Mononuclear cell (primary cell): ENCODE measurements around the gene P2RX6. TPM values are rescaled to one million over a fixed set of nuclear protein-coding genes. Genes with fewer than 3 reads are reported as not detected.
"Not testable (repeated sequence)": the region's sequence is repeated elsewhere in the genome, so short reads cannot be mapped to it uniquely, and the experiment has no call there.

Source experiments
- H3K27me3 ChIP-seq: 2 replicates; pipeline ENCODE4 v1.6.0; 2011; ENCODE audit warnings: low read length, control low read depth; ENCODE audit not compliant: insufficient read depth
- H3K4me1 ChIP-seq: 2 replicates; pipeline ENCODE4 v1.5.1; 2011; ENCODE audit warnings: mild to moderate bottlenecking, low read length, control low read depth; ENCODE audit not compliant: insufficient read depth
- H3K4me3 ChIP-seq: 2 replicates; pipeline ENCODE4 v1.5.1; 2011; ENCODE audit warnings: mild to moderate bottlenecking, low read length, moderate library complexity
- H3K9me3 ChIP-seq: 2 replicates; pipeline ENCODE4 v1.5.1; 2011; ENCODE audit warnings: low read depth, mild to moderate bottlenecking, control low read depth, low read length
- total RNA-seq: library from RNA; depleted of rRNA; stranded (reverse); fragments of >200 nt; gene quantifications from one replicate; pipeline ENCODE4 v1.2.3, GENCODE V29; 2012

Gene P2RX6
- total RNA-seq, 1 donor: 0.21 TPM

GRCh38 chr22:20996598-20997535 lies 18.1 kb upstream of the P2RX6 start:
- H3K4me3 ChIP-seq: no peak overlapping the region
- H3K4me1 ChIP-seq: peaks cover 21% of the 10 kb centered on the region
- H3K27me3 ChIP-seq: no peaks in the 10 kb centered on the region

GRCh38 chr22:20997536-20998257 lies 17.3 kb upstream of the P2RX6 start:
- Histone ChIP-seq H3K4me3 (no peak overlapping the region), H3K9me3 (no peaks in the 10 kb centered on the region), H3K4me1 (peaks cover 27% of the 10 kb centered on the region), H3K27me3 (no peaks in the 10 kb centered on the region)

More at GRCh38 chr22:20996598-20997535, 18.1 kb upstream of the P2RX6 start:
- H3K9me3 ChIP-seq: no peaks in the 10 kb centered on the region

DNA sequence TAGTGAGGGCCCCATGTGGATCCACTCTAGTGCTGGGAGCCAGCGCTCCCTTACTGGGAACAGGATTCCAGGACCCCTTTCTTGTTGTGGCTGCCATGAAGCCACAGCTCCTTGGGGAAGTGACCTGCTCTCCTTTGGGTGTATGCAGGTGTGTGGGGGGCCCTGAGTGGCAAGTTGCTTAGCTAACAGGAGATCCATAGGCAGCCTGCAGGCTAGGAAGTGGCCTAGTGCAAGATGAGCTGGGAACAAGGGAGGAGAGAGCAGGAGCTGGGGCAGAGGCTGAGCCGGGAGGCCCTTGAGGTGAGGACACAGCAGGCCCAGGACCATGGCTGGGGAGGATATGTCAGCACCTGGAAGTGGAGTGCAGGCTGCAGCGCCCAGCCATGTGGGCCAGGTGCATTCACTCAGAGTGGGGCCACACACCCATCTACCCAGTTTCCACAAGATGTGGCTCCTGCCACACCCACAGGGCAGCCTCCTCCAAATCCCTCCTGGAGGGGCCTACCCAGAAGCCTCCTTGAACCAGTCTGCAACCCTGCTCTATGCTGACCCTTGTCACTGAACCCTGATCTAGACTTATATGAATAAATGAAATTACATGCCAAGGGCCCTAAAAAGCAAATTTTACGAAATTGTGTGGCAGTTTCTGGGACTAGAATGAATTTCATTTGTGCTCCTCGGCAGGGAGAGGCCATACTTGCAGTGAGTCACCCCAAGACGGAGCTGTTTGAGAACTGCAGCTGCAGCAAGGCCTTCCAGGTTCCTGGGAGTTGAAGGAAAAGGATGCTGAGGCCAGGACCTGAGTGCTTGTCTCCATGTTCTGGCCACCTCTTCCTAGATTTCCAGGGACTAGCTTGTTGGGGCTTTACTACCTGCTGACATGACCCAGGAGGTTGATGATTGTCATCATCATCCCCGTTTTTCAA lies 16.3 kb upstream of the P2RX6 start:
- Histone ChIP-seq H3K27me3 (no peaks in the 10 kb centered on the region), H3K9me3 (no peaks in the 10 kb centered on the region), H3K4me1 (peaks cover 35% of the 10 kb centered on the region), H3K4me3 (no peak overlapping the region)

GRCh38 chr22:20999350-21000206 lies 15.4 kb upstream of the P2RX6 start:
- Histone ChIP-seq H3K4me1 (peaks cover 38% of the 10 kb centered on the region), H3K4me3 (no peak overlapping the region), H3K27me3 (no peaks in the 10 kb centered on the region), H3K9me3 (no peaks in the 10 kb centered on the region)

DNA sequence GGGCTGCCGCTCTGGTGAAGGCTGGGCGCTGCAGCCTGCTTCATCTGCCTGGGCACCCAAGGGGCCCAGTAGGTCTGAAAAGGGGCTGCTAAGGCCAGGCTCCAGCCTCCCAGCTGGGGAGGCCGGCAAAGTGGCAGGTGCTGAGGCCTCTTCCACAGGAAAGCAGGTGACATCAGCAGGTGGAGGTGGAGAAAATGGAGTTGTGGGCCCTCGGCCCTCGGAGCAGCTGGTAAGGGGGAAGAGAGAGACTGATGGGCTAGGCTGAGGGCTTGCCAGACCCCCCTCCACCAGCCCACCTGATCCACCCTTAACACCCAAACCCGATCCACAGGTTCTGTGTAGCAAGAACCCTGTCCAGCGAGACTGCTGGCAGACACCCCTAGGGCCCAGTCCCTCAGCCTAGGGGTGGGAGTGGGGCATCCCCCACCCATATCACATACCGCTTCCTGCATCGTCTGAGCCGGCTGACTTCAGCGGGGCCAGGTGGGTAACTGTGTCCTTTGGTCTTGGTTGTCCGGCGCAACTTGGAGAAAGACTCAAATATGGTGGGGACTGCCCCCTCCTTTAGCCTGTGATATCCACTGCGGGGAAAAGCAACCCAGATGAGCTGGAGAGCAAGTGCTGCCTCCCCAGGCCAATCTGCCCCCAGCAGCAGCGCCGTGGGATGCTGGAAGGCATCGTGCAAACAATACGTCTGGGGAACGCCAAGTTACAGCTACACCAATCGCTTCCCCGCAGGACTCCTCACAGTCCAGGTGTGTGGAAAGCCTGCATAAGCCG lies 14.6 kb upstream of the P2RX6 start:
- H3K4me3 ChIP-seq: peak overlapping the region; percentile 88
- H3K27me3 ChIP-seq: no peaks in the 10 kb centered on the region
- no peaks in the 10 kb centered on the region for H3K9me3 ChIP-seq
- H3K4me1 ChIP-seq: peaks cover 38% of the 10 kb centered on the region

DNA sequence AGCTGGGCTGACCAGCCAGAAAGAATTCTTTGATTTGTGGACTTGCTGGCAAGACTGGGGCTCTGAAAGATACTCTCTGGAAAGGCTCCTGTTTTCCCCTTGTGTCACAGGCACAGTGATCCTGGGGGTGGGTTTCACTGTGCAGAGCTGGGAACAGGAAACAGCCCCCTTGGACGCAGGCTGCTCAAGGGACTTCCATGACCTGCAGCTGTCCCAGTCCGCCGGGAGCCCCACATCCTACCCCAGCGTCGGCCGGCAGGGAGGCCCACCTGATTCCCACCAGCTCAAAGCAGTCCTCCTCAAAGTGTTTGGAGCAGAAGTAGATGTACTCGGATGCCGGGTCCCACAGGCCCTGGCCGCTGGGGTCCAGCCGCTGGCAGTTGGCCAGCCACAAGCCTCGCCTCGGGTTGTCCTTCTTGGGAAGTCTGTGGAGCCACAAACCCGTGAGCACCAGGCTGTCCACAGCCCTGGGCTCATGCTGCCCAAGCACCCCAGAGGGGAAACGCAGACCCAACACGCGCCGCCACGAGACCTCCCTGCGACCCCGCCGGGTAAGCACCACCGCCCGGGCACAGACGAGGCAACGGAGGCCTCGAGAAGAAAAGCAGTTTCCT lies 13.9 kb upstream of the P2RX6 start:
- Histone ChIP-seq H3K4me1 (peaks cover 38% of the 10 kb centered on the region), H3K4me3 (peak overlapping the region; percentile 88), H3K27me3 (no peaks in the 10 kb centered on the region), H3K9me3 (no peaks in the 10 kb centered on the region)

GRCh38 chr22:21001601-21002325 lies 13.2 kb upstream of the P2RX6 start, which contains the start of gene THAP7:
THAP7 (minus strand) TSS chr22:21002118; CDS start chr22:21001911, 207 bp downstream.
- no peaks in the 10 kb centered on the region for H3K27me3 ChIP-seq
- H3K9me3 ChIP-seq: no peaks in the 10 kb centered on the region
- peak within 1 kb of the TSS; percentile 88 for H3K4me3 ChIP-seq
- peaks cover 38% of the 10 kb centered on the region for H3K4me1 ChIP-seq

GRCh38 chr22:21003782-21004181 lies 11.2 kb upstream of the P2RX6 start:
- H3K4me1 ChIP-seq: peaks cover 38% of the 10 kb centered on the region
- no peak overlapping the region for H3K4me3 ChIP-seq
- H3K27me3 ChIP-seq: no peaks in the 10 kb centered on the region
- no peaks in the 10 kb centered on the region for H3K9me3 ChIP-seq

GRCh38 chr22:21009208-21009607 lies 5.8 kb upstream of the P2RX6 start:
- H3K4me1 ChIP-seq, H3K27me3 ChIP-seq, H3K4me3 ChIP-seq, H3K9me3 ChIP-seq: not testable (repeated sequence)

DNA sequence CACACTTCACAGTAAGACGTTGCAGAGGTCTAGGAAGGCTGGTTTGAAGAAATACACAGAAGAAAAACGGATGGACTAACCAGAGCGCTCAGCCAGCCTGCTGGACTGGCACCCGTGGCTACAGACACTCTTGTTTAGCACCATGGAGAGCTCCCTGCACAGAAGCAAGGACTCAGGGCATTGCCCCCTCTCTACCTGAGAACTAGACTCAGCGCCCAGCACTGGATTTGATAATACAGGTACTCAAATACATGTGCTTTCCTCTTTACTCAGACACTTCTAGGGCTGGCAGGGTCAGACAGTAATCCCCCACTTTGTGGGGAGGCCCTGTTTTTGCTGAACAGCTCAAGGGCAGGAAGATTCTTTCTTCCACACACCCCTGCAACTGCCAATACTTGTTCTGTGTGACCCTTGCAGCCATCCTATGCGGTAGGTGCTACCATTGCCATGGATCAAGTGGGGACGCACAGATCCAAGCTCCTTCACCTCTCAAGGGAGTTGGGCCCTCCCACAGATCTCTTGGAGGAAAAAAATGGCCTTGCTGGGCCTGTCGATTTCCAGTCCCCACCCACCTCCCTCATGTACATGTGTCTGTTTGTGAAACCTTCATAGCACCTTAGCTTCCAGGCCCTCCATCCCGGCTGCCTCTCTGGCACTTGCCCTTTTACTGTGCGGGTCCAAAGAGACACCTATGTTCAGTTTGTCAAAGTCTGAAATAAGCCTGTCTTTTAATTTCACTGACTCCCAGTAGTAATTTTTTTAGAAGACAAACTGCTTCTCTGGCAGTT lies 5.1 kb upstream of the P2RX6 start:
- no peaks in the 10 kb centered on the region for H3K9me3 ChIP-seq
- H3K4me3 ChIP-seq: no peak overlapping the region

GRCh38 chr22:21010426-21011113 lies 4.4 kb upstream of the P2RX6 start:
- Histone ChIP-seq H3K9me3 (no peaks in the 10 kb centered on the region), H3K4me3 (no peak overlapping the region), H3K27me3 (no peaks in the 10 kb centered on the region)

More for the DNA sequence above, 5.1 kb upstream of the P2RX6 start:
- H3K4me1 ChIP-seq: peaks cover 13% of the 10 kb centered on the region
- H3K27me3 ChIP-seq: no peaks in the 10 kb centered on the region

More at GRCh38 chr22:21010426-21011113, 4.4 kb upstream of the P2RX6 start:
- H3K4me1 ChIP-seq: peaks cover 20% of the 10 kb centered on the region
